Karpas-422 (cell line): ENCODE measurements around the gene SLC46A2. TPM values are rescaled to one million over a fixed set of nuclear protein-coding genes. Genes with fewer than 3 reads are reported as not detected.

Source experiments
- DNase-seq: peaks from one replicate; pipeline ENCODE4 v3.0.0-alpha.2; 2015
- H2AFZ ChIP-seq: fragments of 200-600 bp; sonication (generic); 2 replicates; pipeline ENCODE4 v1.6.1; 2014; ENCODE audit warnings: antibody characterized with exemption, low read length, mixed read lengths
- H3K27ac ChIP-seq: fragments of 200-600 bp; sonication (generic); 2 replicates; pipeline ENCODE4 v1.5.1; 2014; ENCODE audit warnings: mild to moderate bottlenecking, low read length, moderate library complexity
- H3K27me3 ChIP-seq: fragments of 200-600 bp; sonication (generic); 2 replicates; pipeline ENCODE4 v1.6.1; 2014; ENCODE audit warnings: low read length, mixed read lengths
- H3K36me3 ChIP-seq: fragments of 200-600 bp; sonication (generic); 2 replicates; pipeline ENCODE4 v1.6.1; 2014; ENCODE audit warnings: low read length, mixed read lengths; ENCODE audit not compliant: insufficient read depth
- H3K4me1 ChIP-seq: fragments of 200-600 bp; sonication (generic); 2 replicates; pipeline ENCODE4 v1.6.1; 2014; ENCODE audit warnings: mild to moderate bottlenecking, low read length, mixed read lengths
- H3K4me2 ChIP-seq: fragments of 200-600 bp; sonication (generic); 2 replicates; pipeline ENCODE4 v1.6.1; 2014; ENCODE audit warnings: low read length, low read depth, mild to moderate bottlenecking; ENCODE audit not compliant: poor library complexity, severe bottlenecking
- H3K4me3 ChIP-seq: fragments of 200-600 bp; sonication (generic); 2 replicates; pipeline ENCODE4 v1.5.1; 2014; ENCODE audit warnings: mild to moderate bottlenecking, antibody characterized with exemption, low read length, mixed read lengths
- H3K79me2 ChIP-seq: fragments of 200-600 bp; sonication (generic); 2 replicates; pipeline ENCODE4 v1.6.1; 2014; ENCODE audit warnings: mild to moderate bottlenecking, low read length, mixed read lengths
- H3K9ac ChIP-seq: fragments of 200-600 bp; sonication (generic); 2 replicates; pipeline ENCODE4 v1.6.0; 2014; ENCODE audit warnings: low read length
- H3K9me2 ChIP-seq: fragments of 200-600 bp; sonication (generic), shearing (Covaris generic); replicated peaks from 2 replicates; pipeline ENCODE4 v1.6.0; 2014; ENCODE audit warnings: mild to moderate bottlenecking, low read length, moderate library complexity; ENCODE audit not compliant: insufficient read depth
- H3K9me3 ChIP-seq: fragments of 300-700, 200-600 bp; sonication (generic); 2 replicates; pipeline ENCODE4 v1.6.1; 2014; ENCODE audit warnings: low read length, mixed read lengths
- H4K20me1 ChIP-seq: fragments of 200-600 bp; sonication (generic); 2 replicates; pipeline ENCODE4 v1.6.1; 2014; ENCODE audit warnings: mild to moderate bottlenecking, antibody characterized with exemption, low read length, low read depth; ENCODE audit not compliant: insufficient read depth
- total RNA-seq: library from RNA; depleted of rRNA; stranded (reverse); fragments of >200 nt; shearing (Covaris generic); gene quantifications from 2 replicates; pipeline ENCODE4 v1.2.3, GENCODE V29; 2014; ENCODE audit warnings: low replicate concordance

Gene SLC46A2
- total RNA-seq, 1 experiment from 2014 or later, result not detected

DNA sequence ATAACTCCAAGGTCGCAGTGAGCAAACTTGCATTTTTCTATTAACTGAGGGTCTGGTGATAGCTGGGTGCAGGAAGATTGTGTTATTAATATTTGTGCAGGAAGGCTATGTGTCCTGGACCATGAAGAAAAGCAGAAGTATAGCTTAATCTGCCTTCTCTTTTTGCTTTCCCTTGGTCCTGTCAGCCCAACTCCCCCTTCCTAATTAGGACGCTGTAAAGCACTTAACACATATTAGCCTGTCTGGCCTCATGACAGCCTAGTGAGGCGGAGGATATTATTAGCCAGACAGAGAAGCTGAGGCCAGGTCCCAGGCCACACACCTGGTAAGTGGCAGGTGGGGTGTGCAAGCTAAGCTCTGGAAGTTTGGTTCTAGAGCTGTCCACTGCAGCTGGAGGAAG, 29.5 kb downstream of the SLC46A2 start:
- H3K9me2 ChIP-seq, result no peaks in the 10 kb centered on the region
- peak overlapping the region; percentile 95 for H3K27ac ChIP-seq
- DNase-seq, result peak; percentile 83
- H3K36me3 ChIP-seq, result no peaks in the 10 kb centered on the region
- H3K9ac ChIP-seq, result peak overlapping the region; percentile 71
- no peak overlapping the region for H2AFZ ChIP-seq
- H4K20me1 ChIP-seq, result no peaks in the 10 kb centered on the region
- peak overlapping the region; percentile 43; the same call in 1 of the 2 replicates for H3K4me3 ChIP-seq
- peaks cover 80% of the 10 kb centered on the region for H3K4me1 ChIP-seq
- peaks cover 13% of the 10 kb centered on the region for H3K79me2 ChIP-seq
- H3K4me2 ChIP-seq, result peak overlapping the region; percentile 65
- H3K9me3 ChIP-seq, result no peaks in the 10 kb centered on the region
- H3K27me3 ChIP-seq, result no peaks in the 10 kb centered on the region

DNA sequence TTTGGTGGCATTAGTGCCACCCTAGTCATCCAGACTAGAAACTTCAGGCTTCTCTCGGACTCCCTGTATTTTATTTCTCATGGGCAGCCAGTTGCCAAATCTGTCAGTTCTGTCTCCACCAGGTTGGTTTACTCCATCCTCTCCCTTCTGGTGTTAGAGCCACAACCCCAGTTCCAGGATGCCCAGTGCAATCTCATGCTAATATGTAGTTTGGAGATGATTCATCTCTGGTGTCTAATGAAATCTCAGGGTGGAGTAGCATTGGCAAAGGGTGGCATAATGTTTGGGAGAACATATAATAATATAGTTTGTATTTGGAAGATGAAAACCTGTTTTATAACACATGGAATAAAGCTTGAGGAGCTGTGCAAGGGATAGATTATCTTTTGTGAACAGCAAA, 30.2 kb downstream of the SLC46A2 start:
- Histone ChIP-seq H3K27ac (peak overlapping the region; percentile 95), H3K9me3 (no peaks in the 10 kb centered on the region), H3K9ac (peak overlapping the region; percentile 71), H3K27me3 (no peaks in the 10 kb centered on the region), H4K20me1 (no peaks in the 10 kb centered on the region), H3K9me2 (no peaks in the 10 kb centered on the region), H3K4me2 (peak overlapping the region; percentile 65), H3K79me2 (peaks cover 17% of the 10 kb centered on the region), H3K4me1 (peaks cover 80% of the 10 kb centered on the region), H3K36me3 (no peaks in the 10 kb centered on the region), H3K4me3 (peak overlapping the region; percentile 43; the same call in 1 of the 2 replicates), H2AFZ (no peak overlapping the region)
- no peak for DNase-seq

DNA sequence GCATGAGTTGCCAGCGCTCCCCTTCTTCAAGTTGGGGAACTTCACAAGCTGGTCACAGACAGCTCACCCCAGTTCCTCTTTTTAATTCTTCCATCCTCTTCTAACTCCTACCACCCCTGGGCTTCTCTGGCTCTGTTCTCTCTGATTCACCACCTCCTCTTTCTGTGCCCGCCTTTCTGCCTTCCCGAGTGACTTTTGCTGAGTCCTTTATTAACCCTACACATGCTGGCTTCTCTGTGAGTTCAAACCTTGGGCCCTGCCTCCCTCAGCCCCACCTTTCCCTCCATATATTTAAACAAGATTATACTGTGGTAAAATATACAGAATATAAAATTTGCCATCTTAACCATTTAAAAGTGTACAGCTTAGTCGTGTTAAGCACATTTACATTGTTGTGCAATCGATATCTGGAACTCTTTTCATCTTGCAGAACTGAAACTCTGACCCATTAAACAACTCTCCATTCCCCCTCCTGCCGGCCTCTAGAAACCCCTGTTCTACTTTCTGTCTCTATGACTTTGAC, 32.0 kb downstream of the SLC46A2 start:
- no peaks in the 10 kb centered on the region for H4K20me1 ChIP-seq
- H3K9ac ChIP-seq, result peak overlapping the region; percentile 65
- no peaks in the 10 kb centered on the region for H3K36me3 ChIP-seq
- H3K79me2 ChIP-seq, result peaks cover 26% of the 10 kb centered on the region
- peak overlapping the region; percentile 29; the same call in 1 of the 2 replicates for H3K4me3 ChIP-seq
- peak overlapping the region; percentile 63 for H3K4me2 ChIP-seq
- H3K27me3 ChIP-seq, result no peaks in the 10 kb centered on the region
- H3K9me3 ChIP-seq, result no peaks in the 10 kb centered on the region
- peak; percentile 90 for DNase-seq
- peaks cover 71% of the 10 kb centered on the region for H3K4me1 ChIP-seq
- peak overlapping the region; percentile 95 for H3K27ac ChIP-seq
- no peak overlapping the region for H2AFZ ChIP-seq
- H3K9me2 ChIP-seq, result no peaks in the 10 kb centered on the region

DNA sequence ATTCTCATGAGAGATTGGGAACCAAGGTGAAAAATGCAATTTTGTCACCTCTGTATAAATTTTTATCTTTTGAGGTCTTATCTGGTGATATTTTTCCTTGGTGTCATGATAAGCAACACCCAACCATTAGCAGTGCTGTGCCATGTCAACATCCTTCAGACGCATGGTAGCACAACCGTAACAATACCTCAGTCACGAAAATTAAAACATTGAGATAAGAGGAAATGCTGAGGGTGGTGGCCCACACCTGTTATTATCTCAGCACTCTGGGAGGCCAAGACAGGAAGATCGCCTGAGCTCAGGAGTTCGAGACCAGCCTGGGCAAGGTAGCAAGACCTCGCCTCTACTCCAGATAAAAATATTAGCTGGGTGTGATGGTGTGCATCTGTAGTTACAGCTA, 32.7 kb downstream of the SLC46A2 start:
- Histone ChIP-seq H3K9me2 (no peaks in the 10 kb centered on the region), H3K36me3 (no peaks in the 10 kb centered on the region), H3K27me3 (no peaks in the 10 kb centered on the region), H4K20me1 (no peaks in the 10 kb centered on the region), H3K79me2 (peaks cover 26% of the 10 kb centered on the region), H3K4me2 (peak overlapping the region; percentile 63), H3K4me3 (no peak overlapping the region), H2AFZ (no peak overlapping the region), H3K27ac (peak overlapping the region; percentile 95), H3K9me3 (no peaks in the 10 kb centered on the region), H3K4me1 (peaks cover 65% of the 10 kb centered on the region), H3K9ac (no peak overlapping the region)
- DNase-seq, result no peak

DNA sequence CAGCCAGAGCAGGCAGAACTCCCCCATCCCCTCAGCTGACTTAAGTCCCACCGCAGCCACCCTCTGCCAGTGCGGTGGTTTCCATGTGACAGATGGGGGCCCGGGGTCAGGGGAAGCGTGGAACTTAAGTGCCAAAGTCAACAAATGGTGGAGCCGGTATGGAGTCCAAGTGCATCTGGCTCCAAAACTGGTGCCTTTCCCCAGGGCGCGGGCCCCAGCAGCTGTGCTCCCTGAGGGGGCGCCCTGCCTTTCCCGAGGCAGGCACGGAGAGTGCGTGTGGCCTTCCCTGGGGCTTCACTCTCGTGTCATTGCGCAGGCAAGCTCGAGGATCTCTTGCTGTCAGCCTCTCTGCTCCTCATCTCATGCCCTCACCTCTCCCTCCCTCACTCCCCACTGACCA, 33.8 kb downstream of the SLC46A2 start:
- no peak for DNase-seq
- no peaks in the 10 kb centered on the region for H3K27me3 ChIP-seq
- H3K4me2 ChIP-seq, result no peak overlapping the region
- peaks cover 55% of the 10 kb centered on the region for H3K4me1 ChIP-seq
- H3K27ac ChIP-seq, result peak overlapping the region; percentile 95
- H4K20me1 ChIP-seq, result no peaks in the 10 kb centered on the region
- H2AFZ ChIP-seq, result no peak overlapping the region
- no peak overlapping the region for H3K4me3 ChIP-seq
- no peaks in the 10 kb centered on the region for H3K9me3 ChIP-seq
- H3K9me2 ChIP-seq, result no peaks in the 10 kb centered on the region
- no peak overlapping the region for H3K9ac ChIP-seq
- peaks cover 21% of the 10 kb centered on the region for H3K79me2 ChIP-seq
- no peaks in the 10 kb centered on the region for H3K36me3 ChIP-seq

DNA sequence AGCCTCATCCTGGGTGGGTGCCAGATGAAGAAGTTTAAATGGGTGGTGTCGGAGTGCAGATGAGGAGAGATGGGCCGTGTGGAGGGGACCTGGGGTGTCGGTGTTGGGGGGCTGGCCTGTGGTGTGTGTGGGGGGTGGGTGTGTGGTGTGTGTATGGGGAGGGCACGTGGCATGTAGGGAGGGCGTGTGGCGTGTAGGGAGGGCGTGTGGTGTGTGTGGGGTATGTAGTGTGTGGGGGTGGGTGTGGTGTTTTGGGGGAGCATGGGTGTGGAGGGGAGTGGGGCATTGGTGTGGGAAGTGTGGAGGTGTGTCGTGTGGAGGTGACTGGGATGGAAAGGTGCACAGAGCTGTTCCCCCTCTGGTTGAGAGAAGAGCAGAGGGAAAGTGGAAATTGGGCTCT, 34.5 kb downstream of the SLC46A2 start:
- no peak for DNase-seq
- no peak overlapping the region for H3K27ac ChIP-seq

DNA sequence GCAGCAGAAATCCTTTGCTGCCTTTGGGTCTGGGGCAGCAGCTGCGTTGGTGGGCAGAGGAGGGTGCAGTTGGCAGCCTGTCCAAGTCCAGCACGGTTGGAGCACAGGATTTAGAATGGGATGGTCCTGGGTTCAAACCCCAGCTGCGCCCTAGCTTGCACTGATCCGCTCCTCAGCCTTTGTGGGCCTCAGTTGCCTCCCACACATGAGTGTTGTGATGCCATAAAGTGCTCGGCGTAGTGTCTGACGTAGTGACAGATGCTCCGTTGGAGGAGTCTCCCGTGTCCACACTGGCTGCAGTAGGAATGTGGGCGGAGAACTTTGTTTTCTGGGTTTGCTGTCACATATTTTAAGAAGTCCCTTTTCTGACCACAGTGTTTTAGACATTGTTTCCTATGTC, 36.0 kb downstream of the SLC46A2 start:
- peaks cover 39% of the 10 kb centered on the region for H3K4me1 ChIP-seq
- no peaks in the 10 kb centered on the region for H3K9me2 ChIP-seq
- no peak overlapping the region for H2AFZ ChIP-seq
- no peak for DNase-seq
- no peak overlapping the region for H3K4me3 ChIP-seq
- peaks cover 20% of the 10 kb centered on the region for H3K79me2 ChIP-seq
- no peak overlapping the region for H3K9ac ChIP-seq
- no peaks in the 10 kb centered on the region for H3K27me3 ChIP-seq
- no peaks in the 10 kb centered on the region for H4K20me1 ChIP-seq
- H3K9me3 ChIP-seq, result no peaks in the 10 kb centered on the region
- H3K36me3 ChIP-seq, result peaks cover 7% of the 10 kb centered on the region; the same call in 1 of the 2 replicates
- H3K27ac ChIP-seq, result no peak overlapping the region
- no peak overlapping the region for H3K4me2 ChIP-seq

More for the DNA sequence above, 34.5 kb downstream of the SLC46A2 start:
- Histone ChIP-seq H3K4me1 (peaks cover 49% of the 10 kb centered on the region), H3K9ac (no peak overlapping the region), H3K79me2 (peaks cover 20% of the 10 kb centered on the region), H3K4me3 (no peak overlapping the region), H3K36me3 (peaks cover 2% of the 10 kb centered on the region; the same call in 1 of the 2 replicates), H3K27me3 (no peaks in the 10 kb centered on the region), H3K4me2 (no peak overlapping the region), H3K9me3 (no peaks in the 10 kb centered on the region), H3K9me2 (no peaks in the 10 kb centered on the region), H2AFZ (no peak overlapping the region), H4K20me1 (no peaks in the 10 kb centered on the region)

DNA sequence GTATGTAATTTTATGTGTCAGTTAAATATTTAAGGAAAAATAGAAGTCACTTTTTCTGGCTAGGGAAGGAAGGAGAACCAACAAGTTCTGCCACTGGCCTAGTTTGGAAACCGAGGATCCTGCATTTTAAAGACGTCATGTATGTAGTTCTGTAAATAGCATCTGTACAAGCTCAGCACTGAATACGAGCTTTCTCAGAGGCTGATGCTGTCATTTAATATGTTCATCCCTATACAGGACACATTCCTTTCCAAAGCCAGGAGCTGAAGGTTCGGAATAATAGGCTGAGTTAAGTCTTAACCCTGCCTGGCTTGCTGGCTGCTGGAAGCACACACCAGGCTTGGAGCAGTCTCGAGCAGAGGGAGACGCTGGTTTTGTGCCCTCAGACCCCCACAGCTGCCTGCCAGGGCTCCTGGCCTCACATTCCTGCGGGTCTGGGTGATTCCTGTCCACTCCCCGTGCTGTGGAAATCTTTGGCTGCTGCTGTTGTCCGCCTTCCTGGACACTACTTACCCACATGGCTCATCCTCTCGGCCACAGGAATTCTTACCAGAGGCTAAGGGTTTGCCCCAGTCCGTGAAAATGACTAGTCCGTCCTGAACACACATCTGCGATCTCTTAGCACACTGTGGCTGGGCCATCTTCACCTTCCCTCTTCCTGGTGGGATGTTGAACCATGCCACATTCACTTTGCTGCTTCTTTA, 36.6 kb downstream of the SLC46A2 start:
- Histone ChIP-seq H3K27me3 (no peaks in the 10 kb centered on the region), H3K27ac (no peak overlapping the region), H3K36me3 (peaks cover 7% of the 10 kb centered on the region; the same call in 1 of the 2 replicates), H3K9me3 (no peaks in the 10 kb centered on the region), H3K4me2 (no peak overlapping the region), H3K4me3 (no peak overlapping the region), H2AFZ (no peak overlapping the region), H3K79me2 (peaks cover 17% of the 10 kb centered on the region), H4K20me1 (no peaks in the 10 kb centered on the region), H3K4me1 (peaks cover 39% of the 10 kb centered on the region), H3K9ac (no peak overlapping the region), H3K9me2 (no peaks in the 10 kb centered on the region)
- DNase-seq, result no peak
